Left forelimb (tissue), 1 donor: ENCODE measurements around the gene SIRPB2.

ENCODE experiments used
- DNase-seq: peaks from one replicate; pipeline ENCODE4 v3.0.0-alpha.2; 2018; ENCODE audit warnings: low spot score

The SIRPB2 gene

GRCh38 chr20:1441133-1441532 lies 50.1 kb downstream of the SIRPB2 start:
- no peak for DNase-seq

GRCh38 chr20:1440024-1440423 lies 51.2 kb downstream of the SIRPB2 start:
- no peak for DNase-seq

- DNase-seq: no peak
Observed at GRCh38 chr20:1438361-1438760, 52.9 kb downstream of the SIRPB2 start.

DNA sequence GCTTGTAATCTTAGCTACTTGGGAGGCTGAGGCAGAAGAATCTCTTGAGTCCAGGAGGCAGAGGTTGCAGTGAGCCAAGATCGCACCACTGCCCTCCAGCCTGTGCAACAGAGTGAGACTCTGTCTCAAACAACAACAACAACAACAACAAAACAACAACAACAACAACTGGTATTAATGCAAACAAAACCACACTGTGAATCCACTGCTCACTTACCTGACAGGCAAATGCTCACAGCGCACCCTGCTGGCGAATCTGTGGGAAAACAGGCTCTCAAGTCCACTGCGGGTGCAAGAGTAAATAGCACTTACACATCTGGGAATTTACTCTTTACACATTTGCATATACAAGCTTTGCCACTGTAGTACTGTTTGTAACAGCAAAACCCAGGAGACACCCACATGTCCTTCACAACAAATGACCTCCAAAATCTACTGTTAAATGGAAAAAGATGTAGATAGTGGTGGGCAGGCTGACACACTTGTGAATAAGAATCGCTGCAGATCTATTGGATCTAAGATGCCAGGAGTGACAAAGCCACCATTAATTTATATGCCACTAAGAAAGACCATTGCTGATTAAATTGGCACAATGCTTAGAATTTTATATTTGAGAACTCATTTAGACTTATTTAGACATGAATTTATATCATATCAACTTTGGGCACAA lies 53.9 kb downstream of the SIRPB2 start:
- no peak for DNase-seq

GRCh38 chr20:1436263-1436662 lies 55.0 kb downstream of the SIRPB2 start:
- DNase-seq: no peak

DNA sequence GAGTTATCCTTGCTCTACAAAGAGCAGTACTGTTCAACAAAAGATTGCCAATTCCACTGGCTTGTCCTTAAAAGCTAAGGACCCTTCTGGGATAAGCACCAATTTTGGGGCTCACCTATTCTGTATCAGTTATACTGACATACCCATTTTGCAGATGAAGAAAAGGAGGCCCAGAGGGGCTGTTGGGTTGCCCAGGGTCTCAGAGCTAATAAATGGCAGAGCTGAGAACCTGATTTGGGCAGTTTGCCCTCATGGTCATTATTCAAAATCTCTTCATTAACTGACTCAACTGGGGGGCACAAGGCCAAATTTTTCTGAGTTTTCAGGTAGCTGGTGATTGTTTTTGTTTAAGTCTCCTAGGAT lies 55.9 kb downstream of the SIRPB2 start:
- no peak for DNase-seq

GRCh38 chr20:1434571-1435336 lies 56.5 kb downstream of the SIRPB2 start:
- no peak for DNase-seq

DNA sequence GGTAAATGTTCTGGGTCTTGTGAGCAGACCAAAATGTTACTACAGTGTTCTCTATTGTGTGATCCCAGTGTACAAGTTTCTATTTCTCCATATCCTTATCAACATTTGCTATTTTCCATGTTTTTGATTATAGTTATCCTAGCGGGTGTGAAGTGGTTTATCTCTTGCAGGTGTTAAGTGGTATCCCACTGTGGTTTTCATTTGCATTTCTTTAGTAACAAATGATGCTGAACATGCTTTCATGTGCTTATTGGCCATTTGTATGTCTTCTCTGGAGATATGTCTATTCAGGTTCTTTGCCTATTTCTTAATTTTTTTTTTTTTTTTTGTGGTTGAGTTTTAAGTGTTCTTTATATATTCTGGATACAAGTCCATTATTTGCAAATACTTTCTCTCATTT lies 60.1 kb downstream of the SIRPB2 start:
- DNase-seq: no peak

DNA sequence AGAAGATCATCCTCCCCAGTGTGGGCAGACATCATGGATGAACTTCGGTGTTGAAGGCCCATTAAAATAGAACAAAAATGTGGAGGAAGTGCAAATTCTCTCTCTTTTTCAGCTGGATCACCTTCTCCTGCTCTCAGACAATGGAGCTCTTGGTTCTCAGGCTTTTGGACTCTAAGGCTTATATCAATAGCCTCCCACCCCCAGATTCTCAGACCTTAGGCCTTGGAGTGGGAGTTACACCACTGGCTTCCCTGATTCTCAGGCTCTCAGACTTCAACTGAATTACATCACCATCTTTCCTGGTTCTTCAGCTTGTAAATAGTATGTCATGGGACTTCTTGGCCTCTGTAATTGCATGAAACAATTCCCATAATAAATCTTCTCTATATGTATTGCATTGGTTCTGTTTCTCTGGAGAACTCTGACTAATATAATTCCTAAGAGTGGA lies 61.2 kb downstream of the SIRPB2 start:
- DNase-seq: no peak

DNA sequence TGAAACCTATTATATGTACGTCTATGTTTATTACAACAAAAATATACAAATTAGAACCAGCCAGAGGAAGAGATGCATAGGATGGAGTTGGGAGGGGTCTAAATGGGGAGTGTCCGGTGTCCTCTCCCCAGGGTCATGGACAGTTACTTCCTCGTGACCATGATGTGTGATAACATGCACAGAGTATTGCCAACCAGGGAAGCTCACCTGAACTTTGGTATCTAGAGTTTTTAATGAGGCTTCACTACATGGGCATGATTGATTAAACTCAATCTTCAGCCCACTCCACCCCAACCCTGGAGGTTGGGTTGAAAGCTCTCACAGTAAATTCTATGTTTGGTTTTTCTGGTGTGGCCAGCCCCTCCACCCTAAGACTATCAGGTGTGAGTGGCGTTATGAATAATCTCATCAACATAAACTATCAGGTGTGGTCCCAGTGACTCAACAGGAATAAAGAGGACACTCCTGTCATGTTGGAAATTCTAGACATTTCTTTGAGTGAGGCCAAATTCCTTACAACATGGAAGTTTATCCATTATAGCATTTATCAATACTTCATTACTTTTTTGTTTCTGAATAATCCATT lies 62.0 kb downstream of the SIRPB2 start:
- no peak for DNase-seq

DNA sequence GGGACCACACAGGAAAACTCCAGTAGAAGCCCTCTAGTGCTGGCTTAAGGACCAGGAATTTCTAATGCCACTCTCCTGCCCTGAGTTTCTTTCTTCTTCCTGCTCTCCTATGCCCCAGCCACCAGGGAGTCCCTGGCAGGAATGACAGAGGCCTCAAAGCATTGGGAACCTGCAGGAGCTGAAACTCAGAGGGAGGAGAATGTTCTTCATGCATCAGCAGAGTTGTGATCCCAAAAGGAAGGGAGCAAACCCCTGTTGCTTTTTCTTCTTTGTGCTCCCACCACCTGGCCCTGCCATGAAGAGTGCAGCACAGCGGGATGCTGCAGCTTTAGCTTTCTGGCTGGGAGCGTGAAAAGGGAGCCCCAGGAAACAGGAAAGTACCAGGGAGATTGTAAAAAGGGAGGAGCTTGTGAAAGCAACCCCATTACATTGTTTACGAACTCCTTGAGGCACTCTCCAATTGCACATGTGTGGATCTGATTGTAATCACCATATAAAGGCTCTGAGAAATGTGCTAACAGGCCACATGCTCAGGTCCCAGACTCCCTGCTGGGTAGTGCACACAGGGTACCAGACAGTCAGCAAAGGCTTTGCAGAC lies 63.7 kb downstream of the SIRPB2 start:
- DNase-seq: no peak

DNA sequence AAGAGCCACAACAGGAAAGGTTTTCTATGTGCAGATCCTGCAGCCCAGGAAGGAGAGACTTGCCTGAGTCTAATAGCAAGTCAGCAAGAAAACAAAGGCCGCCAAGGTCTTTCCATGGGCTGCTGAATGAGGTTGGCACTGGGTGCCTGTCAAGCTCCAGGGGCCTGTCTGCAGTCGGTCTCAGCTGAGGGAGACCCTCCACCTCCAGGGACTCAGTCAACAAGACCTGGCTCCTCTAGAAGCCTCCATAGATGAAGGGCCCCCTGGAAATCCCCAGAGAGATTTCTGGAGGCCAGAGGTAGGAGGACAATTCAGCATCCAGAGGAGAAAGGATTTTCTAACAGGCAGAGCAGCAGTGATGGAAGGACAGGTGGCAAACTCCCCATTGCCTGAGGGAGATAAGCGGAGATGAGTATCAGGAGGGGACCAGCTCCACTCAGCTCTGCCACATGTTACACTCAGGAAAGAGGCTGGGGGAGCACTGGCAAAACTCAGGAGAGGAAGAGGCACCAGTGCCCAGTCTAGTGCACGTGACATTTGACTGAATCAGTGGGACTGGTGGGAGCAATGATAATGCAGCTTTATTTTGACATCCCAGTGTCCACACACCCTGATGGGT lies 64.9 kb downstream of the SIRPB2 start:
- no peak for DNase-seq
